Testis (tissue), 2 donors: Measurements from ENCODE around the gene DPP8.

ENCODE experiments used
- CTCF ChIP-seq, 3 experiments: fragments of 450-650 bp in 2 of 3; fragments of 200-600 bp in 1 of 3; sonication (generic) in 1 of 3; IDR thresholded peaks; one replicate each; pipeline ENCODE4 v1.5.1; 2016 to 2019; ENCODE audit warnings: antibody characterized with exemption in 3 of 3, mild to moderate bottlenecking in 2 of 3, moderate library complexity in 1 of 3
- POLR2A ChIP-seq: fragments of 450-650 bp; IDR thresholded peaks from one replicate; pipeline ENCODE4 v1.6.1; 2017; ENCODE audit warnings: antibody characterized with exemption, mild to moderate bottlenecking, moderate library complexity

DNA sequence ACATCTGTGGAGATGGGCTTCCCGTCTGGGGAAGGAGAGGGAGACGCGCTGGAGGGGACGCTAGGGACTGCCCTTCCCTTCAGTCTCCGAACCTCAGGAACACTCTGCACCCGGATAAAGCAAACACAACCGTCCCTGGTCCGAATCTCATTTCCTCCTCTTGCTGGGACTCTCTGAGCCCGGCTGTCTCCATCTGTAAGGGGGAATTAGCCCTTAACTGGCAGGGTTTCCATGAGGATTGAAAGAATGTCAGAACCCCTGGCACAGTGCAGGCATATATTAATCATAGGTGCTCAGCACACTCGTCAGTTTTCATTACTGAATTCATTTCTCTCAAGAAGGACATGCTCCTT is 120.5 kb downstream of the DPP8 start:
- TF ChIP-seq CTCF (IDR thresholded peaks at IDR 0.05): no peak
- TF ChIP-seq POLR2A: no peak
